ENCODE data around the gene DUSP12. TPM values are rescaled to one million over a fixed set of nuclear protein-coding genes. Genes with fewer than 3 reads are reported as not detected.

The DUSP12 gene
- total and polyA plus RNA-seq, 4 donors: 7.9 to 18.2 (median 12.5) TPM

GRCh38 chr1:161791904-161792655 is 42.5 kb downstream of the DUSP12 start:
- H3K36me3 ChIP-seq (ENCODE audit: control insufficient read depth in 4 of 4, insufficient read depth in 3 of 4, low read depth in 1 of 4, low read length in 3 of 4): peaks cover 4 to 64% (median 61%) of the 10 kb centered on the region in 4 donors
- 85% methylated on average over 5 of the region's 5 CpGs for WGBS
- H3K4me1 ChIP-seq (ENCODE audit: control insufficient read depth in 4 of 4, insufficient read depth in 4 of 4, low read length in 3 of 4): no peaks in the 10 kb centered on the region
- no peak overlapping the region for H3K4me3 ChIP-seq (ENCODE audit: low read depth in 1 of 3, low read length in 3 of 3)
- H3K27ac ChIP-seq (ENCODE audit: low read depth in 1 of 2, low read length in 2 of 2): no peak overlapping the region
- H3K27me3 ChIP-seq (ENCODE audit: control insufficient read depth in 4 of 4, insufficient read depth in 4 of 4, low read length in 3 of 4): no peaks in the 10 kb centered on the region
- DNase-seq (ENCODE audit: low spot score): no peak
- no peak for TF ChIP-seq RAD21 (IDR thresholded peaks at IDR 0.05)
- TF ChIP-seq SP1 (IDR thresholded peaks at IDR 0.05): no peak
- TF ChIP-seq YY1 (IDR thresholded peaks at IDR 0.05): no peak
- TF ChIP-seq HNF4A (conservative IDR thresholded peaks at IDR 0.05): no peak
- no peak for TF ChIP-seq TAF1 (conservative IDR thresholded peaks at IDR 0.05)
- no peak for TF ChIP-seq EGR1 (IDR thresholded peaks at IDR 0.05; ENCODE audit: low read depth in 2 of 2)
- no peak for TF ChIP-seq CTCF (IDR thresholded peaks at IDR 0.05; ENCODE audit: low read depth, low read length, missing input control)
- TF ChIP-seq FOXA2 (IDR thresholded peaks at IDR 0.05): no peak
- TF ChIP-seq ZBTB33 (IDR thresholded peaks at IDR 0.05): no peak
- no peak for TF ChIP-seq RXRA (IDR thresholded peaks at IDR 0.05)
- TF ChIP-seq FOXA1 (IDR thresholded peaks at IDR 0.05): no peak
- H3K9me3 ChIP-seq (ENCODE audit: control insufficient read depth in 4 of 4, low read length in 3 of 4): no peaks in the 10 kb centered on the region
- no peak overlapping the region for H3K9ac ChIP-seq (ENCODE audit: low read depth in 1 of 2, low read length in 2 of 2)

DNA sequence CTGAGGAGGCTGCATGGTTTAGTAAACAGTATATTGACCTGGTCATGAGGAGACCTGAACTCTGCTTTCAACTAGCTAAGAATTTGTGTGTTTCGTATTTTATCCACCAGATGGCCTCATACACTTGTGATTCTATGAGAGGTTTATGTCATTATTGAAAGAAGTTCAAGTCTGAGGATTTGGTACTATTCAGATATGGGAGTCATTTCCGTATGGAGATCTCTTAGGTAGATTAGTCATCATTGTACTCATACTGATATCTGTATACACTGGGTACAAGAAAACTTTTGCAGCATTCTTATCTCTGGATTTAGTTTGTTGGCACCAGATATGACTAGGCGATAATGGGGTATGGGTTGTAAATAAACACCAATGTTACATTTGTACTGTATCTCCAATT is 43.2 kb downstream of the DUSP12 start:
- Histone ChIP-seq H3K9me3 (ENCODE audit: control insufficient read depth in 4 of 4, low read length in 3 of 4) (no peaks in the 10 kb centered on the region), H3K36me3 (ENCODE audit: control insufficient read depth in 4 of 4, insufficient read depth in 3 of 4, low read depth in 1 of 4, low read length in 3 of 4) (peaks cover 4 to 66% (median 61%) of the 10 kb centered on the region in 4 donors), H3K9ac (ENCODE audit: low read depth in 1 of 2, low read length in 2 of 2) (no peak overlapping the region), H3K27me3 (ENCODE audit: control insufficient read depth in 4 of 4, insufficient read depth in 4 of 4, low read length in 3 of 4) (no peaks in the 10 kb centered on the region), H3K4me3 (ENCODE audit: low read depth in 1 of 3, low read length in 3 of 3) (no peak overlapping the region), H3K4me1 (ENCODE audit: control insufficient read depth in 4 of 4, insufficient read depth in 4 of 4, low read length in 3 of 4) (no peaks in the 10 kb centered on the region), H3K27ac (ENCODE audit: low read depth in 1 of 2, low read length in 2 of 2) (no peak overlapping the region)
- no peak for DNase-seq (ENCODE audit: low spot score)
- 48% methylated on average over 3 of the region's 3 CpGs for WGBS
- TF ChIP-seq HNF4G (IDR thresholded peaks at IDR 0.05): no peak
- TF ChIP-seq, protein P1, sequence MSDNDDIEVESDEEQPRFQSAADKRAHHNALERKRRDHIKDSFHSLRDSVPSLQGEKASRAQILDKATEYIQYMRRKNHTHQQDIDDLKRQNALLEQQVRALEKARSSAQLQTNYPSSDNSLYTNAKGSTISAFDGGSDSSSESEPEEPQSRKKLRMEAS (IDR thresholded peaks at IDR 0.05): no peak
- no peak for TF ChIP-seq YY1 (IDR thresholded peaks at IDR 0.05)
- TF ChIP-seq RAD21 (IDR thresholded peaks at IDR 0.05): peak; percentile 78 to 85
- TF ChIP-seq ZBTB33 (IDR thresholded peaks at IDR 0.05): no peak
- TF ChIP-seq CTCF (IDR thresholded peaks at IDR 0.05; ENCODE audit: low read depth, low read length, missing input control): peak; percentile 49
- TF ChIP-seq RXRA (IDR thresholded peaks at IDR 0.05): peak in 1 of 2 donors; percentile 4
- TF ChIP-seq ATF3 (IDR thresholded peaks at IDR 0.05): no peak
- no peak for TF ChIP-seq JUND (IDR thresholded peaks at IDR 0.05)
